Neuronal stem cell (in vitro differentiated cells): Measurements from ENCODE around the gene SCFD2.

Experiments used
- DNase-seq: peaks from one replicate; pipeline ENCODE4 v3.0.0-alpha.2; 2013; ENCODE audit warnings: low spot score
- H2AFZ ChIP-seq: one replicate; pipeline ENCODE4 v1.6.1; 2013; ENCODE audit warnings: mild to moderate bottlenecking, low read length, inconsistent platforms
- H2AK5ac ChIP-seq: 2 replicates; pipeline ENCODE4 v1.6.1; 2013; ENCODE audit warnings: low read depth, mild to moderate bottlenecking, inconsistent platforms, low read length, moderate library complexity, mixed read lengths
- H2BK120ac ChIP-seq: 2 replicates; pipeline ENCODE4 v1.6.1; 2013; ENCODE audit warnings: low read depth, mild to moderate bottlenecking, inconsistent platforms, low read length, moderate library complexity, mixed read lengths
- H2BK12ac ChIP-seq: one replicate; pipeline ENCODE4 v1.6.1; 2013; ENCODE audit warnings: low read length, inconsistent platforms
- H2BK15ac ChIP-seq: 2 replicates; pipeline ENCODE4 v1.6.1; 2013; ENCODE audit warnings: mild to moderate bottlenecking, low read length, inconsistent platforms, mixed read lengths
- H2BK5ac ChIP-seq: one replicate; pipeline ENCODE4 v1.6.1; 2013; ENCODE audit warnings: inconsistent platforms, mild to moderate bottlenecking, low read length, moderate library complexity
- H3K14ac ChIP-seq: one replicate; pipeline ENCODE4 v1.6.1; 2013; ENCODE audit warnings: low read length, inconsistent platforms
- H3K18ac ChIP-seq: 2 replicates; pipeline ENCODE4 v1.6.1; 2013; ENCODE audit warnings: low read length, inconsistent platforms
- H3K23ac ChIP-seq: 2 replicates; pipeline ENCODE4 v1.6.1; 2013; ENCODE audit warnings: low read depth, mild to moderate bottlenecking, mixed read lengths, low read length, inconsistent platforms; ENCODE audit not compliant: poor library complexity
- H3K27ac ChIP-seq: replicated peaks from 3 replicates; pipeline ENCODE4 v1.5.1; 2013; ENCODE audit warnings: low read length, inconsistent platforms
- H3K27me3 ChIP-seq, 3 experiments: 2 replicates each; pipeline ENCODE4 v1.6.1; 2013; ENCODE audit warnings: low read length in 3 of 3, mild to moderate bottlenecking in 2 of 3, inconsistent platforms in 1 of 3, low read depth in 1 of 3, mixed read lengths in 1 of 3, moderate library complexity in 1 of 3; ENCODE audit not compliant: control insufficient read depth in 3 of 3, insufficient read depth in 3 of 3
- H3K36me3 ChIP-seq, 2 donors: replicated peaks in 1 of 2; 2 replicates each; pipeline ENCODE4 v1.6.1; 2013; ENCODE audit warnings: low read length in 2 of 2; ENCODE audit not compliant: control insufficient read depth in 2 of 2, insufficient read depth in 2 of 2
- H3K4ac ChIP-seq: 2 replicates; pipeline ENCODE4 v1.6.1; 2013; ENCODE audit warnings: inconsistent platforms, mild to moderate bottlenecking, low read length, moderate library complexity
- H3K4me1 ChIP-seq, 2 donors: 1 replicate in 1 of 2; 2 replicates in 1 of 2; pipeline ENCODE4 v1.6.1; 2013; ENCODE audit warnings: low read length in 2 of 2, low read depth in 1 of 2; ENCODE audit not compliant: control insufficient read depth in 2 of 2, insufficient read depth in 1 of 2
- H3K4me2 ChIP-seq: one replicate; pipeline ENCODE4 v1.6.1; 2013; ENCODE audit warnings: mild to moderate bottlenecking, low read length, inconsistent platforms; ENCODE audit not compliant: insufficient read depth, poor library complexity, severe bottlenecking
- H3K4me3 ChIP-seq, 2 donors: 2 replicates each; pipeline ENCODE4 v1.5.1; 2013; ENCODE audit warnings: low read length in 2 of 2, mild to moderate bottlenecking in 2 of 2, inconsistent platforms in 1 of 2, moderate library complexity in 1 of 2
- H3K79me1 ChIP-seq: one replicate; pipeline ENCODE4 v1.6.1; 2013; ENCODE audit warnings: low read depth, mild to moderate bottlenecking, inconsistent platforms, low read length, moderate library complexity
- H3K9ac ChIP-seq: one replicate; pipeline ENCODE4 v1.6.1; 2013; ENCODE audit warnings: mild to moderate bottlenecking, low read depth, low read length, inconsistent platforms; ENCODE audit not compliant: poor library complexity
- H3K9me3 ChIP-seq, 2 donors: replicated peaks in 1 of 2; 2 replicates each; pipeline versions ENCODE3 to v1.6.1; 2013; ENCODE audit warnings: low read length in 2 of 2, mild to moderate bottlenecking in 2 of 2, inconsistent platforms in 1 of 2, low read depth in 1 of 2, mixed read lengths in 1 of 2, moderate library complexity in 1 of 2; ENCODE audit not compliant: control insufficient read depth in 2 of 2, insufficient read depth in 1 of 2
- H4K8ac ChIP-seq: one replicate; pipeline ENCODE4 v1.6.1; 2013; ENCODE audit warnings: low read depth, mild to moderate bottlenecking, inconsistent platforms, low read length, moderate library complexity
- H4K91ac ChIP-seq: one replicate; pipeline ENCODE4 v1.6.1; 2013; ENCODE audit warnings: low read length, low read depth, mild to moderate bottlenecking, inconsistent platforms; ENCODE audit not compliant: poor library complexity
- WGBS, 2 donors: extraction: QIAGEN DNeasy Blood & Tissue Kit; methylation state at CpG; one replicate each; pipeline ENCODE4 v1.1.7; 2013; ENCODE audit warnings: missing lambda C conversion rate in 2 of 2, mixed read lengths in 1 of 2; ENCODE audit not compliant: insufficient read length in 2 of 2, insufficient replicate concordance in 1 of 2; ENCODE audit errors: extremely low coverage in 2 of 2; 5-methylcytosine and 5-hydroxymethylcytosine counted together

Gene SCFD2

GRCh38 chr4:52968691-52969090 lies 397.2 kb downstream of the SCFD2 start:
- Histone ChIP-seq H3K4me3 (no peak overlapping the region), H3K27ac (no peak overlapping the region), H2BK120ac (no peak overlapping the region), H3K79me1 (no peaks in the 10 kb centered on the region), H2AK5ac (no peak overlapping the region), H3K14ac (no peak overlapping the region), H3K4me2 (no peak overlapping the region), H4K8ac (no peak overlapping the region), H3K23ac (no peak overlapping the region), H3K9me3 (peaks cover 4 to 7% of the 10 kb centered on the region in 2 donors), H3K36me3 (no peaks in the 10 kb centered on the region), H3K4me1 (no peaks in the 10 kb centered on the region), H2AFZ (no peak overlapping the region), H4K91ac (no peak overlapping the region), H2BK5ac (no peak overlapping the region), H3K18ac (no peak overlapping the region), H2BK12ac (no peak overlapping the region), H3K4ac (no peak overlapping the region), H2BK15ac (no peak overlapping the region), H3K27me3 (no peaks in the 10 kb centered on the region), H3K9ac (no peak overlapping the region)
- WGBS, 2 donors: no CpG with 5 or more reads among the region's 3 CpGs
- DNase-seq: no peak

DNA sequence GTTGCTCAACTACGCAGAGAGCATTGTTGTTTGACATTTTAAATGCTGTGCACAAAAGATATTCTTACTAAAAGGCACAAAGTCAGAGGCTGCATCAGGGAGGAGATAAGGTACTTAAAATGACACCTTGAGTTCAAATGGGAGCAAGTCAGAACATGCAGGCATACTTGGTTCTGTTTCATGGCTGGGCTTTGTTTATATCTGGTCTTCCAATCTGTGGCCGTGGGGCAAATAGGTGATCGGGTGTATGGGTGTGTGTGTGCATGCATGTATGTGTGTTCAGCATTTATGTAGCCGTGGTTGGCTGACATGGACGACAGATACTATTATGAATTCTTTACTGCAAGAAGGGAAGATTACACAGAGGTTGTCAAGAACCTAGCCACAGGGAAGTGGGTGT lies 397.6 kb downstream of the SCFD2 start:
- H3K27me3 ChIP-seq: no peaks in the 10 kb centered on the region
- H3K9ac ChIP-seq: no peak overlapping the region
- no peak overlapping the region for H2AK5ac ChIP-seq
- H3K9me3 ChIP-seq: peaks cover 4 to 7% of the 10 kb centered on the region in 2 donors
- no peak overlapping the region for H3K27ac ChIP-seq
- DNase-seq: no peak
- H4K91ac ChIP-seq: no peak overlapping the region
- no peaks in the 10 kb centered on the region for H3K4me1 ChIP-seq
- H2BK120ac ChIP-seq: no peak overlapping the region
- H2AFZ ChIP-seq: no peak overlapping the region
- H3K4me3 ChIP-seq: no peak overlapping the region
- H3K36me3 ChIP-seq: no peaks in the 10 kb centered on the region
- no CpG with 5 or more reads among the region's 5 CpGs for WGBS, 2 donors
- no peak overlapping the region for H3K23ac ChIP-seq
- H3K4me2 ChIP-seq: no peak overlapping the region
- no peak overlapping the region for H3K18ac ChIP-seq
- H2BK5ac ChIP-seq: no peak overlapping the region
- no peak overlapping the region for H2BK12ac ChIP-seq
- no peak overlapping the region for H2BK15ac ChIP-seq
- no peak overlapping the region for H3K4ac ChIP-seq
- H3K79me1 ChIP-seq: no peaks in the 10 kb centered on the region
- no peak overlapping the region for H3K14ac ChIP-seq
- H4K8ac ChIP-seq: no peak overlapping the region

DNA sequence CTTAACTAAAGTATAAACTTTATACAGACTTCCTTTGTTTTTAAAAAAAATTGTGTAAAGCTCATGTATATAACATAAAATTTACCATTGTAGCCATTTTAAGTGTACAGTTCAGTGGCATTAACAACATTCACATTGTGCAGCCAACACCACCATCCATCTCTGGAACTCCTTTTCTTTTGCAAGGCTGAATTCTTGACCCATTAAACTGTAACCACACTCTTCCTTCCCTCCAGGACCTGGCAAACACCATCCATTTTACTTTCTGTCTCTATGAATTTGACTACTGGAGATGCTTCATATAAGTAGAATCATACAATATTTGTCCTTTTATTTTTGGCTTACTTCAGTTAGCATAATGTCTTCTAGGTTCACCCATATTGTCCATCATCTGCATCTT lies 399.1 kb downstream of the SCFD2 start:
- Histone ChIP-seq H3K4me2 (no peak overlapping the region), H3K4ac (no peak overlapping the region), H4K8ac (no peak overlapping the region), H3K14ac (no peak overlapping the region), H2AK5ac (no peak overlapping the region), H3K27ac (no peak overlapping the region), H3K36me3 (no peaks in the 10 kb centered on the region), H2BK12ac (no peak overlapping the region), H4K91ac (no peak overlapping the region), H3K18ac (no peak overlapping the region), H2BK5ac (no peak overlapping the region), H3K9me3 (peaks cover 4 to 7% of the 10 kb centered on the region in 2 donors), H3K9ac (no peak overlapping the region), H2BK120ac (no peak overlapping the region), H3K79me1 (no peaks in the 10 kb centered on the region), H3K23ac (no peak overlapping the region), H2BK15ac (no peak overlapping the region), H3K27me3 (no peaks in the 10 kb centered on the region), H3K4me3 (no peak overlapping the region), H2AFZ (no peak overlapping the region), H3K4me1 (no peaks in the 10 kb centered on the region)
- no peak for DNase-seq

DNA sequence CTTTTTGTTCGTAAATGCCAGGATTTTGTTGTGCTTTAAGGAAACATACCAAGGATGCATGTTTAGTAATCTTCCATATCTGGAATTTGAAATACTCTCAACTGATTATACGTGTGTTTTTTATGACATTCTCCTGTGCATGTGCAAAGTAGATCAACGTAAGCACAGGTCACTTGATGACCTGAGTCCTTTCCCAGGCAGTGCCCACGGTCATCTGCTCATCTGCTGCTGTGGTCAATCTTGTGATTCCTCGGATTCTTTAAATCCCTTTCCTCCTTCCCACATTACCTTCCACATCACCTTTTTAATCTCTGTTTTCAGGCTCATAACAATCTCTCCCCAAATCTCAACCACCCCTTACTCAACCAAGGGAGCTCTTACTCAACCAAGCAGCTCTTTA lies 399.7 kb downstream of the SCFD2 start:
- Histone ChIP-seq H4K91ac (no peak overlapping the region), H2BK5ac (no peak overlapping the region), H3K4me3 (no peak overlapping the region), H3K4me2 (no peak overlapping the region), H3K27me3 (no peaks in the 10 kb centered on the region), H3K36me3 (no peaks in the 10 kb centered on the region), H3K4me1 (no peaks in the 10 kb centered on the region), H3K9ac (no peak overlapping the region), H2BK120ac (no peak overlapping the region), H3K14ac (no peak overlapping the region), H3K4ac (no peak overlapping the region), H3K79me1 (no peaks in the 10 kb centered on the region), H3K27ac (no peak overlapping the region), H2AFZ (no peak overlapping the region), H2AK5ac (no peak overlapping the region), H2BK15ac (no peak overlapping the region), H3K18ac (no peak overlapping the region), H3K9me3 (peaks cover 4 to 7% of the 10 kb centered on the region in 2 donors), H3K23ac (no peak overlapping the region), H4K8ac (no peak overlapping the region), H2BK12ac (no peak overlapping the region)
- WGBS, 2 donors: no CpG with 5 or more reads among the region's 5 CpGs
- no peak for DNase-seq
